PC-3 (cell line): ENCODE data around the gene ATAD3B.

Experiments used
- EZH2 ChIP-seq: fragments of 300-600 bp; sonication (generic); IDR thresholded peaks from one replicate; pipeline ENCODE4 v1.6.1; 2017; ENCODE audit warnings: antibody characterized with exemption, mild to moderate bottlenecking, low read length; ENCODE audit not compliant: unreplicated experiment
- TF ChIP-seq, protein P1 (sequence below): fragments of 300-600 bp; sonication (generic); conservative IDR thresholded peaks from 2 replicates; pipeline ENCODE4 v1.5.1; 2017; ENCODE audit warnings: antibody characterized with exemption, low read depth, mild to moderate bottlenecking, low read length

DNA sequence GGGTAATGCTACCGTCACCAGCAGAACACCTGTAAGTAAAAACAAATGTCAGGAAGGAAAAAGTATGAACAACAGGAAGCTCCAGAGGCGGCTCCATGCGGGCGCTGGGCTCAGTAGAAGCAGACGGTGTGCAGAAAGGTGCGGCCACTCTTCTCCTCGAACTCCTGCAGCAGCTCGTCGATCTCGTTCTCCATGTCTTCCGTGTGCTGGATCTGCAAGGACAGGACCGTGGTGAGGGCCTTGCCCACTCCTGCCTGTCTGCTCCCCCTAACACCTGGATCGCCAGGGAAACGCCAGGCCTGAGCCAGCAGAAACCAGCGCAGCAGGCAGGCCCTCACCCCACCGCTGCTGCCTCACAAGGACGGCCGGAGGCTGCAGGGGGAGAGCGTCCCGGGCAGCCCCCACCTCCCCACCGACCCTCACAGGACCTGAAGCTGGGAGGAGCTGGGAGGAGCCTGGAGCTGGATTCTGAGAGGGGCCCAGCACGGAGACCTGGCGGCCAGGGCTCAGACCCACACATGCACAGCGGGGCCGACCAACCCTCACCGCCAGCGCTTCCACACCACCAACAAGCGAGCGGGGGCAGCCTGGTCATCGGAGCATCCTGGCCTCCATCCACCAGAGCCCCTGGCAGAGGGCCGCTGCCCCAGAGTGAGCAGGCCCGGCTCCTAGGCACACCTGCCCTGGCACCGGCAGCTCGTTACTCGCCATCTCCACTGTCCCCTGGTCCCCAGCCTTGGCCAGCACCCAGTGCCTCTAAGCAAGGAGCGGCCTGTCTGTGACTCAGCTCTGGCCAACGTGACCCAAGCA, 70.6 kb downstream of the ATAD3B start:
- TF ChIP-seq, protein P1, sequence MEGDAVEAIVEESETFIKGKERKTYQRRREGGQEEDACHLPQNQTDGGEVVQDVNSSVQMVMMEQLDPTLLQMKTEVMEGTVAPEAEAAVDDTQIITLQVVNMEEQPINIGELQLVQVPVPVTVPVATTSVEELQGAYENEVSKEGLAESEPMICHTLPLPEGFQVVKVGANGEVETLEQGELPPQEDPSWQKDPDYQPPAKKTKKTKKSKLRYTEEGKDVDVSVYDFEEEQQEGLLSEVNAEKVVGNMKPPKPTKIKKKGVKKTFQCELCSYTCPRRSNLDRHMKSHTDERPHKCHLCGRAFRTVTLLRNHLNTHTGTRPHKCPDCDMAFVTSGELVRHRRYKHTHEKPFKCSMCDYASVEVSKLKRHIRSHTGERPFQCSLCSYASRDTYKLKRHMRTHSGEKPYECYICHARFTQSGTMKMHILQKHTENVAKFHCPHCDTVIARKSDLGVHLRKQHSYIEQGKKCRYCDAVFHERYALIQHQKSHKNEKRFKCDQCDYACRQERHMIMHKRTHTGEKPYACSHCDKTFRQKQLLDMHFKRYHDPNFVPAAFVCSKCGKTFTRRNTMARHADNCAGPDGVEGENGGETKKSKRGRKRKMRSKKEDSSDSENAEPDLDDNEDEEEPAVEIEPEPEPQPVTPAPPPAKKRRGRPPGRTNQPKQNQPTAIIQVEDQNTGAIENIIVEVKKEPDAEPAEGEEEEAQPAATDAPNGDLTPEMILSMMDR, result no peak
- no peak for TF ChIP-seq EZH2
